Right renal cortex interstitium (tissue), 3 donors: Measurements from ENCODE around the gene DTWD2. TPM values are rescaled to one million over a fixed set of nuclear protein-coding genes. Genes with fewer than 3 reads are reported as not detected.
"Not testable (repeated sequence)": the region's sequence is repeated elsewhere in the genome, so short reads cannot be mapped to it uniquely, and the experiment has no call there.

ENCODE experiments used
- DNase-seq, 3 donors: peaks; one replicate each; pipeline ENCODE4 v3.0.0-alpha.2; 2013; ENCODE audit warnings: low read depth in 3 of 3, low spot score in 2 of 3
- polyA plus RNA-seq, 3 donors: library from polyadenylated mRNA; unstranded; fragments of 120-200 nt; gene quantifications; one replicate each; pipeline ENCODE4 v1.2.1, GENCODE V29; 2013; ENCODE audit not compliant: insufficient read length in 3 of 3

Gene DTWD2
- polyA plus RNA-seq, 3 donors, result 12.9 to 14.5 (median 13.8) TPM

DNA sequence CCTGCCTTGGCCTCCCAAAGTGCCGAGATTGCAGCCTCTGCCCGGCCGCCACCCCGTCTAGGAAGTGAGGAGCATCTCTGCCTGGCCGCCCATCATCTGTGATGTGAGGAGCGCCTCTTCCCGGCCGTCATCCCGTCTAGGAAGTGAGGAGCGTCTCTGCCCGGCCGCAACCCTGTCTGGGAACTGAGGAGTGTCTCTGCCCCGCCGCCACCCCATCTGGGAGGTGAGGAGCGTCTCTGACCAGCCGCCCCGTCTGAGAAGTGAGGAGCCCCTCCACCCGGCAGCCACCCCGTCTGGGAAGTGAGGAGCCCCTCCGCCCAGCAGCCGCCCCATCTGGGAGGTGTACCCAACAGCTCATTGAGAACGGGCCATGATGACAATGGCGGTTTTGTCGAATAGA lies 10.5 kb upstream of the DTWD2 start:
- DNase-seq, result not testable (repeated sequence)

DNA sequence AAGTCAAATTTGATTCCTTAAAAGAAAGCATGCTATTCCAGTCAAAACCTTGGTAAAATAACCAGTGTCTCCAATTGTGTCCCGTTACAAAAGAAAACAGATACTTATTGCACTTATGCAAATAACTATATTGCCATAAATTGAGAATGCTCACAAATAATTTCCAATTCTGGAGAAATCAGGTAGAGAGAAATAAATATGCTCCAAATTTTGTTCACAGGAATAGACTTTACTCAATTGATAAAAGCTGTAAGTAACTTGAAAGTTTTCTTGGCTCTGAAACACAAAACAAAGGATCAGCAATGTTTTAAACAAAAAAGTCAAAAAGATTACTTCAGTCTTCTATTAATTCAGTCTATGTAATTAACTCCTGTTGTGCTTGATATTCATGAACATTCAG lies 7.8 kb upstream of the DTWD2 start:
- DNase-seq, result no peak

DNA sequence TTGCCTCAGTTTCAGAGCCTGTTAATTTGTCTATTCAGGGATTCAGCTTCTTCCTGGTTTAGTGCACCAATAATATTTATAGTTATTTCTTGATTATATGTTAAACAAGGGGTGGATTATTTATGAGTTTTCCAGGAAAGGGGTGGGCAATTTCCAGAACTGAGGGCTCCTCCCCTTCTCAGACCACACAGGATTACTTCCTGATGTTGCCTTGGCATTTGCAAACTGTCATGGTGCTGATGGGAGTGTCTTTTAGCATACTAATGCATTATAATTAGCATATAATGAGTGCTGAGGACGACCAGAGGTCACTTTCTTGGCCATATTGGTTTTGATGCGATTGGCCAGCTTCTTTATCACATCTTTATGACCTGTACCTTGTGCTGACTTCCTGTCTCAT lies 6.2 kb upstream of the DTWD2 start:
- no peak for DNase-seq

DNA sequence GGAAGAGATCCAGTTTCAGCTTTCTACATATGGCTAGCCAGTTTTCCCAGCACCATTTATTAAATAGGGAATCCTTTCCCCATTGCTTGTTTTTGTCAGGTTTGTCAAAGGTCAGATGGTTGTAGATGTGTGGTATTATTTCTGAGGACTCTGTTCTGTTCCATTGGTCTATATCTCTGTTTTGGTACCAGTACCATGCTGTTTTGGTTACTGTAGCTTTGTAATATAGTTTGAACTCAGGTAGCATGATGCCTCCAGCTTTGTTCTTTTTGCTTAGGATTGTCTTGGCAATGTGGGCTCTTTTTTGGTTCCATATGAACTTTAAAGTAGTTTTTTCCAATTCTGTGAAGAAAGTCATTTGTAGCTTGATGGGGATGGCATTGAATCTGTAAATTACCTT lies 4.8 kb upstream of the DTWD2 start:
- DNase-seq, result not testable (repeated sequence)

DNA sequence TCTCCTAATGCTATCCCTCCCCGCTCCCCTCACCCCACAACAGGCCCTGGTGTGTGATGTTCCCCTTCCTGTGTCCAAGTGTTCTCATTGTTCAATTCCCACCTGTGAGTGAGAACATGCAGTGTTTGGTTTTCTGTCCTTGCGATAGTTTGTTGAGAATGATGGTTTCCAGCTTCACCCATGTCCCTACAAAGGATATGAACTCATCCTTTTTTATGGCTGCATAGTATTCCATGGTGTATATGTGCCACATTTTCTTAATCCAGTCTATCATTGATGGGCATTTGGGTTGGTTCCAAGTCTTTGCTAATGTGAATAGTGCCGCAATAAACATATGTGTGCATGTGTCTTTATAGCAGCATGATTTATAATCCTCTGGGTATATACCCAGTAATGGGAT lies 3.7 kb upstream of the DTWD2 start:
- not testable (repeated sequence) for DNase-seq

DNA sequence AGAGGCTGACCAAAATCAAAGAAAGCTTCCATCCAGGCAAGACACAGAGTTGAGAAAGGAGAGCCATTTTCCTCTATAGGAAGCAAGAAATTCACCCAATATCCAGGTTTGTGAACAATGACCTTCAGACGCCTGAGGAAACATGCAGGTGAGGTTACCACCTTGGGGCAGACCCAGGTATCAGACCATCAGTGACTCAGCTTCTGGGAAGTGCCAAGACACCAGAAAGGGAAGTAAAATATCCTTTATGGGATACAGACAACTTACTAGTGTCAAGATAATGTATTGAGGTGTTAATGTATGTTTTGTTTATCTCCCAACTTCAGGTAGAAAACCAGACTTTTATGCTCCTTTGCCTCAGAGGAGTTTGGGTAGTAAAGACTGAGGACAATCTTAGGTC lies 2.2 kb upstream of the DTWD2 start:
- DNase-seq, result no peak

DNA sequence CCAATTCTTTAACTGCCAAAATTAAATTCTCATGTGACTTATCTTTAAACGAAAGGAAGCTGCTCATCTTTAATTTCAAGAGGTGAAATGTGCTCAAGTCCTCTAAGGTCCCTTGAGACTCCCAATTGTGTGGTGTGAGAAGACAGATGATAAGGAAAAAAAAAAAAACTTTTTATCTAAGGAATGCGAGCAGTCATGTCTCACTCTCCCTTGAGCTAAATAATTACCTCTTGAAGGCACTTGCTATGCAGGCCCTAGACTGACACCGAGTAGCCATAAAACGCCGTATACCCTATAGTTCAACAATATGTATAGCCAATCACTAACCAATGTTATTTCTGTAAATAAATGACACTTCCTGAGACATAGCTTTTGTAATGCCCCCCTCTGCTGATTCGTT lies 1.5 kb upstream of the DTWD2 start:
- no peak for DNase-seq

DNA sequence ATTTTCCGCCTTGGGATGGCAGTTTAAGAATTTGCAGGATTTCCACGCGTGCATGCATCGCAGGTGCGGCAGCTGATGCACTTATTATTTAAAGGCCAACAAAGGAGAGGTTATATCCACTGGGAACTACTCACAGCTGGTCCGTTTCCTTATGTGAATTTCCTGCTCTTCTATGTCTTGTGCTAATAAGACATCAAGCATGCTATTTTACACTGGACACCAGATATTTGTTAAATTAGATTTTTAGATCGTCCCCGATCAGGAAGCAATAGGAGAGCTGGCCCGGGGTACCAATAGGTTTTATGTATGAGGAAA lies 476 bp upstream of the DTWD2 start:
- DNase-seq, result peak in 1 of 3 donors; percentile 50

DNA sequence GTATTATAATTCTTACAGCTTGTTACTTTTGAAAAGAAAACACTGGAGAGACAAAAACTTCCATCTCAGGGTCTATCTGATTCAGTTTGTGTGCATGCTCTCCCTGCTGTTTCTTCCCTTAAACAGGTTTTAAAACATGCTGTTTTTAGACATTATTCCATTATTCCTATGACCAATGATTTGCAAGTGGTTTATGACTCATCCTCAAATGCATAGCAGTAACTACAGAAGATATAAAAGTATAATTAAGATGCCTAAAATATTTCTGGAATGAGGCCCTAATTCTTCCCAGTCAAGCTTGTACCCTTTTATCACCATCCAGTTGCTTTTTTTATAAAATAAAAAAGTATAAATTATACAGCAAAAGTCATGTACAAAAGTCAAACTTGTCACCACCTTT lies 3.7 kb downstream of the DTWD2 start:
- no peak for DNase-seq

DNA sequence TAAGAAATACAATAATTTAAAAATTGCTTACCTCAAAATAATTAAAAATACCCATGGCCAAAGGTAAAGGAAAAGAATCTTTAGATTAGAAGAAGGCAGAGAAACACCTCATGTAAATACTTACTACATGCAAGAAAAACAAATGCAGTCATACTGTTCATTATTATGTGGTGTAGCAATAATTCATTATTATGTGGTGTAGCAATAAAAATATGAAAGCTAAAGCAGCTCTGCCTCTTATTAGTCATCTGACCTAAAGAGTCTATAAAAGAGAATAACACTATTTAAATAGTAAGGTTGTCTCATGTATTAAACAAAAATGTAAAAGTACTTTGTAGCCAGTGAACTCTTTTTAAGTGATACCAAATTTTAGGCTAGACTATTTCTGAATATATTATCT lies 6.6 kb downstream of the DTWD2 start:
- DNase-seq, result no peak

DNA sequence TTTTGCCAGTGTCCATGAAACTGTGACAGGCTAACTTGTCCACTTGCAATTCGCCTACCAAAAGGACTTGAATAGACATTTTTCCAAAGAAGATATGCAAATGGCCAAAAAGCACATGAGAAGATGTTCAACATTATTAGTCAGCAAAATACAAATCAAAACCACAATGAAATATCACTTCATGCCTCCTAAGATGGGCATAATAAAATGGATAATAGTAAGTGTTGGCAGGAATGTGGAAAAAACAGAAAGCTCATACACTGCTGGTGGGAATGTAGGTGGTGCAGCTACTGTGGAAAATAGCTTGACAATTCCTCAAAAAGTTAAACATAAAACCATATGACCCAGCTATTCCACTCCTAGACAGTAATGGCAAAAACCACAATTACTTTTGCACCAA lies 7.9 kb downstream of the DTWD2 start:
- no peak for DNase-seq

DNA sequence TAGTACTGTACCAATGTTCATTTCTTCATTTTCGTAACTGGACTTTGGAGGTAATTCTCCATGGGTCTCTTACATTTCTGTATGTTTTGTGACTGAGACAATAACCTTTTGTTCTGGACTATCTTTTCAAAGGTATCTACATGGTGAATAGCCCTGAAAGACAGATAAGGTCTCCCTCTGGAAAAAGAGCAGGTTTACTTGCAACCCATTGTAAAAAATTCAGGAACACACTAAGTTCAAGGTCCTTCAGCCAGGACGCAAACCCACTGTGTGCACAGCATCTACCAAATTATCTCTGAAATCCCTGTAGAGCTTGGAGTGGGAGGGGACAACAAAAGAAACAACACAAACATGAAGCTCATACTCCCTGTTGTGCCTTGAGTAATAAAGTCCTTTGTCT lies 8.3 kb downstream of the DTWD2 start:
- no peak for DNase-seq

DNA sequence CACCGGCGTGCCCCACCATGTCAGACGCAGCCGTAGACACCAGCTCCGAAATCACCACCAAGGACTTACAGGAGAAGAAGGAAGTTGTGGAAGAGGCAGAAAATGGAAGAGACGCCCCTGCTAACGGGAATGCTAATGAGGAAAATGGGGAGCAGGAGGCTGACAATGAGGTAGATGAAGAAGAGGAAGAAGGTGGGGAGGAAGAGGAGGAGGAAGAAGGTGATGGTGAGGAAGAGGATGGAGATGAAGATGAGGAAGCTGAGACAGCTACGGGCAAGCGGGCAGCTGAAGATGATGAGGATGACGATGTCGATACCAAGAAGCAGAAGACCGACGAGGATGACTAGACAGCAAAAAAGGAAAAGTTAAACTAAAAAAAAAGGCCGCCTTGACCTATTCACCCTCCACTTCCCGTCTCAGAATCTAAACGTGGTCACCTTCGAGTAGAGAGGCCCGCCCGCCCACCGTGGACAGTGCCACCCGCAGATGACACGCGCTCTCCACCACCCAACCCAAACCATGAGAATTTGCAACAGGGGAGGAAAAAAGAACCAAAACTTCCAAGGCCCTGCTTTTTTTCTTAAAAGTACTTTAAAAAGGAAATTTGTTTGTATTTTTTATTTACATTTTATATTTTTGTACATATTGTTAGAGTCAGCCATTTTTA lies 14.4 kb downstream of the DTWD2 start:
- not testable (repeated sequence) for DNase-seq

DNA sequence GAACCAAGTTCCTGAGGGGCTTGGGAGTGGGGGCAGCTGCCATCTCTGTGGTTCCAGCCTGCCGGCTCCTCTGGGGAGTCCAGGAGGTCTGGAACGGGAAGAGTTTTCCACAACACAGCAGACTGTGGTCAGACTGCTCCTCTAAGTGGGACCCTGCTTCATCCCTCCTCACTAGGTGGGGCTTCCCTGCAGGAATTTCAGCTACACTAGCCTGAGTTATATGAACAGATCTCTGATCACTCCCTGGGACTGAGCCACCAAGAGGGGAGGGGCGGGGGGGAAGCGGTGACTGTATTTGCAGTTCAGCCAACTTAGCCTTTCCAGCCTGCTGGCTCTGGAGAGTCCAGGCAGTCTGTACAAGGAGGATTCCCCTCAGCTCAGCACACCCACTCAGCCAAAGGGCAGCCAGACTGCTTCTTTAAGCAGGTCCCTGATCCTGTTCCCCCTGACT lies 19.4 kb downstream of the DTWD2 start:
- DNase-seq, result no peak

DNA sequence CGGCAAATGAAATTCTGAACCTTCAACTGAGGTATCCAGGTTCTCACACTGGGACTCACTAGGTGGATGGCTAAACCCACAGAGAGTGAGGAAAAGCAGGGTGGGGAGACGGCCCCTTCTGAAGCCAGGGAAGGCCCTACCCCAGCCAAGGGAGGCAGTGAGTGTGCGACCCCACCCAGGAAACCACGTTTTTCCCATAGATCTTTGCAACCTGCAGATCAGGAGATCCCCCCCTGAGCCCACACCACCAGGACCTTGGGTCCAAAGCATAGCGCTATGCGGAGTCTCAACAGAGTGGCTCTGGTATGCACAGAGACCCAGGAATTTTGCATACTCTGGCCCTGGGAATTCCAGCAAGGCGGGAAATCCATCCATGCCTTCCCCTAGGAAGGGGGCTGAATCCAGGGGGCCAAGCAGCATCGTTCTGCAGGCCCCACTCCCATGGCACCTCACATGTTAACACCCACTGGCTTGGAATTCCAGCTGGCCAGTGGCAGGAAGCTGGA lies 19.9 kb downstream of the DTWD2 start:
- DNase-seq, result no peak

DNA sequence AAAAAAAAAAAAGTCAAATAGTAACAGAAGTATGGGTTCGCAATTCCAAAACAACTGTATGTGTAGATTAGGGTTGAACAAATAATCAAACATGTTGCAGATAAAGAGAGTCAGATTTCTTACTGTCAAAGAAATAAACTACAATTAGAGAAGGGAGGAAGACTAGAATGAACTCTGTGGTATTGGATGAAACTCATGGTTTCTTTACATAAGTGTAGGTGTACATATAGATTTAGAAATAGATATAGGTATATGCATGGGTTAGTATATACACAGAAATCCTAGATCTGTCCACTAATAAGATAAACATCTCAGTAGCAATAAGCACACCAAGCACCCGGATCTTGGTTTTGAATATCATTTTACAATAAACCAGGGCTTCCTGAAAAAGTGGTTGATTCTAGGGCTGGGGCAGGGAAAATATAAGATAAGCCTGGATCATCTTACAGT lies 21.3 kb downstream of the DTWD2 start:
- no peak for DNase-seq

DNA sequence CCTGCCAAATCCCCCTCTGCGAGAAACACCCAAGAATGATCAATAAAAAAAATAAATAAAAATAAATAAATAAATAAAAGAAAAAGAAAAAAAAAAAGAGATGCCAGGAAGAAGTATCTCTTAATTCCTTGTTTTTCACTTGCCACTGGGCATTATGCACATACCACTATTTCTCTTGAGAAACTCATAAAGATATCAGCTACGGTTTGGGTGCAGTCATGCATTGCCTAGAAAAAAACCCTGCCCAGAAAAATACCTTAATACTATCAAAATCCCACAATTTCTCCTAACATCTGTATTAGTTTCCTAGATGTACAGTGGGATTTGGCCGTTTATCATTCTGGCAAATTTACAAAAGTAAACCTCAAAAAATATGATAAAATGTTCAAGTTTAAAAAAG lies 22.5 kb downstream of the DTWD2 start:
- no peak for DNase-seq

DNA sequence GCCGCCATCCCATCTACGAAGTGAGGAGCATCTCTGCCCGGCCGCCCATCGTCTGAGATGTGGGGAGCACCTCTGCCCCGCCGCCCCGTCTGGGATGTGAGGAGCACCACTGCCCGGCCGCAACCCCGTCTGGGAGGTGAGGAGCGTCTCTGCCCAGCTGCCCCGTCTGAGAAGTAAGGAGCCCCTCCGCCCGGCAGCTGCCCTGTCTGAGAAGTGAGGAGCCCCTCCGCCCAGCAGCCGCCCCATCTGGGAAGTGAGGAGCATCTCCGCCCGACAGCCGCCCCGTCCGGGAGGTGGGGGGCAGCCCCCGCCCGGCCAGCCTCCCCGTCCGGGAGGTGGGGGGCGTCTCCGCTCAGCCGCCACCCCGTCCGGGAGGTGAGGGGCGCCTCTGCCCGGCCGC lies 23.4 kb downstream of the DTWD2 start:
- DNase-seq, result not testable (repeated sequence)

DNA sequence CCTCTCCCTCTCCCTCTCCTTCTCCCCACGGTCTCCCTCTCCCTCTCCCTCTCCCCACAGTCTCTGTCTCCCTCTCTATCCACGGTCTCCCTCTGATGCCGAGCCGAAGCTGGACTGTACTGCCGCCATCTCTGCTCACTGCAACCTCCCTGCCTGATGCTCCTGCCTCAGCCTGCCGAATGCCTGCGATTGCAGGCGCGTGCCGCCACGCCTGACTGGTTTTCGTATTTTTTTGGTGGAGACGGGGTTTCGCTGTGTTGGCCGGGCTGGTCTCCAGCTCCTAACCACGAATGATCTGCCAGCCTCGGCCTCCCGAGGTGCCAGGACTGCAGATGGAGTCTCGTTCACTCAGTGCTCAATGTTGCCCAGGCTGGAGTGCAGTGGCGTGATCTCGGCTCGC lies 24.0 kb downstream of the DTWD2 start:
- DNase-seq, result not testable (repeated sequence)

DNA sequence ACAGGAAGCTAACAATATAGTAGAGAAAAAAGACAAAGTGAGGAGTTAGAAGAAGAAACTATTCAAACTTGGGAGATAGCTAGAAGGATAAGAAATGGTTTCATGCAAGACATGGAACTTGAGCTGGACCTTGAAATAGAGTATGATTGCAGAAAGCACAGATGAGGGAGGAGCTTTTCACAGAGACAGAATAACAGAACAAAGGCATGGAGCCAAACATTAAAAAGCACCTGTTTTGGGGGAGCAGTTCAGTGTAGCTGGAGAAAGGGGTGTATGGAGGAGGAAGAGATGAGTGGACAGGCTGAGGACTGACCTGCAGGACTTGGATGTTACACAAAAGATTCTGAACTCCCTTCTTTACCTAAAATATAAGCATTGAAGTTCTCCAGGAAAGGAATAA lies 25.2 kb downstream of the DTWD2 start:
- DNase-seq, result no peak

DNA sequence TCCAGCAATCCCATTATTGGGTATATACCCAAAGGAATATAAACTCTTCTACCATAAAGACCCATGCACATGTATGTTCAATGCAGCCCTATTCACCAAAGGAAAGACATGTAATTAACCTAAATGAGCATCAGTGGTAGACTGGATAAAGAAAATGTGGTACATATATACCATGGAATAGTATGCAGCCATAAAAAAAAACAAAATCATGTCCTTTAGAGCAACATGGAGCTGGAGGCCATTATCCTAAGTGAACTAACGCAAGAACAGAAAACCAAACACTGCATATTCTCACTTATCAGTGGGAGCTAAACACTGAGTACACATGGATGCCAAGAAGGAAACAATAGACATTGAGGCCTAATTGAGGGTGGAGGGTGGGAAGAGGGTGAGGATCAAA lies 27.8 kb downstream of the DTWD2 start:
- no peak for DNase-seq

DNA sequence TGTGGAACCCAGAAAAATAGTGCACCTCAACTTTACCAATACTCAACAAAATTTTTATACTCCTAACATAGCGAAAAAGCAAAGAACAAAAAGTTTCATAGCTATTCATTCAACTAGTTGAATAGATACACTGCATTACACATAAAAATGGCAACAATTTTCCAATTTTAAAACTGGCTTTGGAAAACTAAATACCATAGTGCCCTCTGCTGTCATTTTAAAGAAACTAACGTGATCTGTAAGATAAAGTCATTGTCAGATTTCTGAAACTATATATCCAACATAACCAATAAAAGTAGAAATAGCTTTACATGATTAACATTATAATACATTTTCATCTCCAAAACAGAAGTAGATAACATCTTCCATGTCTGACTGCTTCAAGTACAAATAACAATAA lies 31.6 kb downstream of the DTWD2 start:
- peak in 1 of 3 donors; percentile 10 for DNase-seq

DNA sequence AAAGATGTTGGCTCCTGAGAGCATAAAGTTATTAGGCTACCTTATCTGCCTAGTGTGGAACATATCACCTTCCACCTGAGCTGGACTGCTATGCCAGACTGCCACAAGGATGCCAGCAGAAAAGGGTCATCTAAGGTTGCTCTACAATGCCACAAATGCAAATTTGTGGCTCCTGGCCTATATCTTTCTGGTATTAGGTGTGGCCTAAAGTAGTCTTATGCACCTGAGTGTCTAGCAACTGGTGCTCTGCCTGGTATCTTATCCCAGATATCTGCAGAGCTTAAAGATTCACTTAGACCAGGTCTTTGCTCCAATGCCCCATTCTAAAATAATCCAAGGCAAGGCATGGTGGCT lies 34.7 kb downstream of the DTWD2 start:
- no peak for DNase-seq
